ENCODE measurements around the gene RPL38. TPM values are rescaled to one million over a fixed set of nuclear protein-coding genes. Genes with fewer than 3 reads are reported as not detected.

RPL38 gene
- total RNA-seq, 2 experiments from 2014 or later: 1,064 to 1,066 TPM

DNA sequence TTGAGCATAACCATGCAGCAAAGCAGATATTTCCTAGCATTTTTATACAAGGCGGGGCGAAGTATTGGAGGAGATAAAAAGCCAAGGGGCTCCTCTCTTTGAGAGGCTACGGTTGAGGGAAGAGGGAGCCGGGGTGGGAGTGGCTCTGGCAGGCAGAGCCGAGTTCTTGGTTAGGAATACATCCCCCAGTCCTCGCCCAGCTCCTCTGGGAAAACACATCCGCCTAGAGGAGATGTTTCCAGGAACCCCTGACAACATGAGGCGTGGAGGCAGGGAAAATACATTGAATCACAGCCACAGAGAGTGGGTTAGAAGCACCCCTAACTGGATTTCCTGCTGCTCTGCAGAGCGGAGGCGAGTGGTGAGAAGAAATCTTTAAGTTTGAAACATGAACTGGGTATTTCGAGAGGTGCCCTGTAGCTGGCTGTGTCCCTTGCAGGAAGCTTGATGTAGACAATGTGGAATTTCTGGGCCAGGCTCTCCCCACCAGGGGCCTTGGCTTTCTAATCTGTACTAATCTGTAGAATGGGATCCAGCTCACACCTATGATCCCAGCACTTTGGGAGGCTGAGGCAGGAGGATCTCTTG lies 37.2 kb downstream of the RPL38 start:
- ChIA-PET POLR2A (no interaction called here), CTCF (no interaction called here)

DNA sequence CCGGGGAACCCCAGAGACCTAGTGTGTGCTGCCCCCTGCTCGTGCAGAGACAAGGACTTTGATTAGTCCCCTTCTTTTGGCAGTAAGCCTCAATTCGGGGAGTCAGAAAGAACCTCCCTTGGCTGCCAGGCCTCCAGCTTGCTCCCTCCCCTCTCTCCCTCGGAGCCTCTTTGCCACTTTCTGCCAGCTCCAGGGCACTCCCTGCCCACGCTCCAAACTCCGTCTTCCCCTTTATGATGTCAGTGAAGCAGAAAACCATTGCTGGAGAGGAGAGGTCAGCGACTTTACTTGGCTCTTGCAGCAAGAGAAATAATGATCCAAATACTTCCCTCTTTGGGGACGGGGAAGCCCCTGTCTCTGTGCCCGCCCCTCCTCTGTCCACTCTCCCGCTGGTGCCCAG lies 38.0 kb downstream of the RPL38 start:
- Mint-ChIP-seq H3K4me3 (no peak overlapping the region), H3K4me1 (no peaks in the 10 kb centered on the region), H3K9me3 (no peaks in the 10 kb centered on the region), H3K36me3 (ENCODE audit: low read depth) (peaks cover 4% of the 10 kb centered on the region), H3K27ac (no peak overlapping the region), H3K27me3 (no peaks in the 10 kb centered on the region)
- no peak for DNase-seq
- ChIA-PET CTCF (interaction anchor here (0.6 kb wide), 1 partner anchor 23 kb away, joined by 3 read pairs; no protein-coding TSS in a partner anchor), POLR2A (no interaction called here)

More for the DNA sequence above, 37.2 kb downstream of the RPL38 start:
- Mint-ChIP-seq H3K4me3 (no peak overlapping the region), H3K9me3 (no peaks in the 10 kb centered on the region), H3K4me1 (no peaks in the 10 kb centered on the region), H3K27me3 (no peaks in the 10 kb centered on the region), H3K36me3 (ENCODE audit: low read depth) (peaks cover 3% of the 10 kb centered on the region), H3K27ac (no peak overlapping the region)
- DNase-seq: no peak

- no peak for DNase-seq
- Mint-ChIP-seq H3K36me3 (ENCODE audit: low read depth) (peaks cover 7% of the 10 kb centered on the region), H3K27me3 (no peaks in the 10 kb centered on the region), H3K9me3 (no peaks in the 10 kb centered on the region), H3K27ac (no peak overlapping the region), H3K4me3 (no peak overlapping the region), H3K4me1 (no peaks in the 10 kb centered on the region)
- POLR2A ChIA-PET: no interaction called here
- CTCF ChIA-PET: interaction anchor here (0.6 kb wide), 1 partner anchor 23 kb away, joined by 3 read pairs; no protein-coding TSS in a partner anchor
Measured at GRCh38 chr17:74241847-74242246, 38.4 kb downstream of the RPL38 start.

DNA sequence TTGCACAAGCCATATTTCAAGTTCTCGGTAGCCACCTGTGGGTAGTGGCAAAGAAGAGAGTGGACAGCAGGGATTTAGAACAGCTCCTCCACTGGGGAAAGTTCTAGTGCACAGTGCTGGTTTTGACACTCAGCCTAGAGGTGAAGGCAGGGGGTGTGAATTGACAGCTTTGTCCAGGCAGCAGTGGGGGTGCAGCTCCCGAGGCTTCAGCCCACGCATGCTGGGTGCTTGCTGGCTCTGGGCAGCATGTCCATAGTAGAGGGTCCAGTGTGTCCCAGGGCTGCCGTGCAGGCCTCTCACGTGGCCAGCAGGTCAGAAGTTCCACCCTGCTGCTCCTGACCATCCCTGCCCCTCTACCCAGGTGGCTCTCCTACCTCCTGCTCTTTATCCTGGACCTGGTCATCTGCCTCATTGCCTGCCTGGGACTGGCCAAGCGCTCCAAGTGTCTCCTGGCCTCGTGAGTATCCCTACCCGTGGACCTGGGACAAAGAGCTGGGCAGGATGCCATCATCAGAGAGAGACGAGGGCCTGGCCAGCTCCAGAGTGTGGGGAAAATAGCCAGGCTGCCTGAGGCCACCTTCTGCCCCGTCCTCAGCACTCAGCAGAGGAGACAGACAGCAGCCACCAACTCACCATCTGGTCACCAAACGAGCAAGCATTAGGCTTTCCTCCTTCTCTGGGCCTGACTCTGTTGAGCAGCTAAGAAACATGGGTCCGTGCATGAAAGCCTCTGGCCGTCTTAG lies 39.7 kb downstream of the RPL38 start:
- H3K27ac Mint-ChIP-seq: no peak overlapping the region

GRCh38 chr17:74244128-74244527 lies 40.6 kb downstream of the RPL38 start:
- Mint-ChIP-seq H3K4me1 (no peaks in the 10 kb centered on the region), H3K36me3 (ENCODE audit: low read depth) (peaks cover 4% of the 10 kb centered on the region), H3K27ac (no peak overlapping the region), H3K27me3 (no peaks in the 10 kb centered on the region), H3K4me3 (no peak overlapping the region), H3K9me3 (no peaks in the 10 kb centered on the region)
- DNase-seq: no peak
- CTCF ChIA-PET: no interaction called here
- POLR2A ChIA-PET: no interaction called here

More for the DNA sequence above, 39.7 kb downstream of the RPL38 start:
- Mint-ChIP-seq H3K36me3 (ENCODE audit: low read depth) (peaks cover 7% of the 10 kb centered on the region), H3K27me3 (no peaks in the 10 kb centered on the region), H3K4me1 (no peaks in the 10 kb centered on the region), H3K9me3 (no peaks in the 10 kb centered on the region), H3K4me3 (no peak overlapping the region)
- ChIA-PET CTCF (interaction anchor here (0.6 kb wide), 1 partner anchor 471 kb away, joined by 3 read pairs; no protein-coding TSS in a partner anchor), POLR2A (no interaction called here)
- DNase-seq: no peak

DNA sequence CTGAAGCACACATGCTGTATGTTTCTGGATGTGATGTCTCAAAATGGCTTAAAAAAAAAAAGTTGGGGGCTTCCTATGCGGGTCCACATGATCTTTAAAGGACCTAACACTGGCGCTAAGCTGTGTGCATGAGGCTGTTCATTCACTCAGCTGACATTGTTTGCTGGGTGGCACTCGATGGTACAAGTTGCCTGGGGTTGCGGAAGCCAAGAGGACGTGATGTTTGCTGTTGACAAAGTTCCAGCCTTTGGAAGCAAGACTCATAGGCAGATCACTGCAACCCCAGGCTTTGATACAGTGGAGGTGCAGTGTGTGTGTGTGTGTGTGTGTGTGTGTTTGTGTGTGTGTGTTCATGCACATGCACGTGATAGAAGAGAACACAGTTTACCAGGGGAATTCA lies 41.1 kb downstream of the RPL38 start:
- Mint-ChIP-seq H3K9me3 (no peaks in the 10 kb centered on the region), H3K27me3 (no peaks in the 10 kb centered on the region), H3K4me1 (no peaks in the 10 kb centered on the region), H3K27ac (no peak overlapping the region), H3K36me3 (ENCODE audit: low read depth) (peaks cover 4% of the 10 kb centered on the region), H3K4me3 (no peak overlapping the region)
- ChIA-PET POLR2A (no interaction called here), CTCF (no interaction called here)
- DNase-seq: no peak

DNA sequence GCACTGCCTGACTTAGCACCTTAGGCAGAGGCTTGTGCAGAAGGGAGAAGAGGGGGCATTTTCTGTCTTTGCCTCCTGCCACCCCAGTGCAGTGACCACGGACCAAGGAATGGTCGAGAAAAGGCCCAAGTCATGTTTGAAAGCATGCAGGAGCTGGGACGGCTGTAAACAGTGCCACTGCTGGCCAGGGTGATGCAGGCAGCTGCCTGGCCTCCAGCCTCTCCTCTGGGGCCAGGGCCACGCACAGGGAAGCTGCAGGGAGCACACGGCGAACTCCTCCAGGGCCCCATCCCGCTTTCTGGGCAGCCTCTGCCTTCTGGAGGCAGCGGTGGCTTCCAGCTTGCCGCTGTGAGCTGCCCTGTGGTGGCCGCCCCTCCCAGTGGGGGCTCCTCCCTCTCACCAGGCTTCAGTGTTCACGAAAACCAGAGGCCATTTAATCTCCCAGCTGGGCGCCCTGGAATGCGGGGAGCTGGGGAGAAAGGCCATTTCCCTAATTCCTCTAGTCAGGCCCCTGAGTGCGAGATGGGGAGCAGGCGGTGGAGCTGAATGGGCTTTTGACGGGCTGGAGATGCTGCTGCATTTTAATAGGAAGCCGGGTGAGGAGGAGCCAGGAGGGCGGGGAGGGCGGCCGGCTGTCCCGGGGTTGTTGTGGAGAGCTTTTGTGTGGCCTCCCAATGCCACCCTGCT lies 41.8 kb downstream of the RPL38 start:
- no peak for DNase-seq
- H3K4me3 Mint-ChIP-seq: no peak overlapping the region
- H3K27me3 Mint-ChIP-seq: no peaks in the 10 kb centered on the region
- CTCF ChIA-PET: interaction anchor here (0.5 kb wide), 1 partner anchor 271 kb away, joined by 3 read pairs; no protein-coding TSS in a partner anchor
- H3K36me3 Mint-ChIP-seq (ENCODE audit: low read depth): peaks cover 4% of the 10 kb centered on the region
- H3K27ac Mint-ChIP-seq: no peak overlapping the region
- H3K4me1 Mint-ChIP-seq: no peaks in the 10 kb centered on the region
- no peaks in the 10 kb centered on the region for H3K9me3 Mint-ChIP-seq
- POLR2A ChIA-PET: no interaction called here

GRCh38 chr17:74245871-74246270 lies 42.4 kb downstream of the RPL38 start:
- Mint-ChIP-seq H3K27me3 (no peaks in the 10 kb centered on the region), H3K36me3 (ENCODE audit: low read depth) (peaks cover 4% of the 10 kb centered on the region), H3K4me1 (no peaks in the 10 kb centered on the region), H3K4me3 (no peak overlapping the region), H3K27ac (no peak overlapping the region), H3K9me3 (no peaks in the 10 kb centered on the region)
- POLR2A ChIA-PET: no interaction called here
- CTCF ChIA-PET: interaction anchor here (0.5 to 0.6 kb wide), 2 partner anchors 70 to 270 kb away, joined by 3 to 5 read pairs; no protein-coding TSS in a partner anchor
- no peak for DNase-seq

- DNase-seq: no peak
- Mint-ChIP-seq H3K4me3 (no peak overlapping the region), H3K4me1 (no peaks in the 10 kb centered on the region), H3K27me3 (no peaks in the 10 kb centered on the region), H3K36me3 (ENCODE audit: low read depth) (peaks cover 12% of the 10 kb centered on the region), H3K9me3 (no peaks in the 10 kb centered on the region), H3K27ac (no peak overlapping the region)
- CTCF ChIA-PET: no interaction called here
- POLR2A ChIA-PET: interaction anchor here (1.0 kb wide), 1 partner anchor 37 kb away, joined by 3 read pairs; no protein-coding TSS in a partner anchor
Measured at GRCh38 chr17:74249590-74250270, 46.3 kb downstream of the RPL38 start.

DNA sequence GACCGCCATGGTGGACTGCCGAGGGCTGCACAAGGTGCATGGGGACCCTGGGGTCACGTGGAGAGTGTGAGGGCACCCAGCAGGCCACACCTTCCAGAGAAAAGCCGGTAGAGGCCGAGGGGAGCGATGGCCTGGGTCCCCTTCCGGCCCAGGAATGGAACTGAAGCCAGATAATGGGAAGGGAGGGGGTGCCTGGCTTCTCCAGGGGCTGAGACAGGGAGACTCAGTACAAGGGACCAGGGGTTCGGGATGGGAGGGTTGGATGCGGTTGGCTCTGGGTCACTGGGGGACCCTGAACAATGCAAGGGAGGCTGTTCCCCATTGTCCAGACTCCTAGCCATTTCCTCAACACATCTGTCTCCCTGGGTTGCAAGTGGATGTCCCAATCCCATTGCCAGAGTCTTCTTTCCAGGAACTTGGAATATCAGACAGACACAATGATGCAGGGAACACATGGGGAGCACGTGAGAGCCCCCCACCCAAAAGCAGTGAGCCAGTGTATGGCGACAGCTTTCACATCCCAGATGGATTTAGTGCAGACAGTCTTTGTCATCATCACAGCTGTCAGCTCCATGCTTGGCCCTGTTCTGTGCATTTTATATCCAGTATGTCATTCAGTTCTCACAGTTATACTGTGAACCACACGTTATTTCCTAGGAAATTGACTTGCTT lies 47.0 kb downstream of the RPL38 start:
- peaks cover 12% of the 10 kb centered on the region for H3K36me3 Mint-ChIP-seq (ENCODE audit: low read depth)
- no peaks in the 10 kb centered on the region for H3K4me1 Mint-ChIP-seq
- H3K27ac Mint-ChIP-seq: no peak overlapping the region
- DNase-seq: no peak
- H3K4me3 Mint-ChIP-seq: no peak overlapping the region
- no peaks in the 10 kb centered on the region for H3K27me3 Mint-ChIP-seq
- no peaks in the 10 kb centered on the region for H3K9me3 Mint-ChIP-seq
- ChIA-PET CTCF (no interaction called here), POLR2A (no interaction called here)

GRCh38 chr17:74251051-74251450 lies 47.6 kb downstream of the RPL38 start:
- Mint-ChIP-seq H3K27ac (no peak overlapping the region), H3K9me3 (no peaks in the 10 kb centered on the region), H3K27me3 (no peaks in the 10 kb centered on the region), H3K4me1 (no peaks in the 10 kb centered on the region), H3K36me3 (ENCODE audit: low read depth) (peaks cover 12% of the 10 kb centered on the region), H3K4me3 (no peak overlapping the region)
- CTCF ChIA-PET: no interaction called here
- POLR2A ChIA-PET: no interaction called here
- no peak for DNase-seq

- DNase-seq: no peak
- peaks cover 9% of the 10 kb centered on the region for H3K36me3 Mint-ChIP-seq (ENCODE audit: low read depth)
- no peaks in the 10 kb centered on the region for H3K9me3 Mint-ChIP-seq
- no peak overlapping the region for H3K27ac Mint-ChIP-seq
- H3K27me3 Mint-ChIP-seq: no peaks in the 10 kb centered on the region
- ChIA-PET POLR2A (no interaction called here), CTCF (no interaction called here)
- H3K4me1 Mint-ChIP-seq: no peaks in the 10 kb centered on the region
- no peak overlapping the region for H3K4me3 Mint-ChIP-seq
Measured at GRCh38 chr17:74251569-74251968, 48.1 kb downstream of the RPL38 start.

DNA sequence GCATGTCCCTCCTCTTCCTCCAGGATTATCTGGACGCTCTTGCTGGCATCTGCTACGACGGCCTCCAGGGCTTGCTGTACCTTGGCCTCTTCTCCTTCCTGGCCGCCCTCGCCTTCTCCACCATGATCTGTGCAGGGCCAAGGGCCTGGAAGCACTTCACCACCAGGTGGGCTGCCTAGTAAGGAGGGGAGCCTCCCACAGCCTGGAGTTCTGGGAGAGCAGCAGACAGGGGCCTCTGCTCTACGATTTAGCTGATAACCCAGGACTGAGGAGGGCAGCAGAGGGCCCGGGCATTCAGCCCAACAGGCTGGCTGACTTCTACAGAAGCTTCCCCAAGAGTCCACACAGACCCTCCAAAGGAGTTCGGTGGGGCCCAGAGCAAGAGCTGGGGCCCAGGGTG lies 48.7 kb downstream of the RPL38 start:
- no peak for DNase-seq
- POLR2A ChIA-PET: no interaction called here
- no peaks in the 10 kb centered on the region for H3K27me3 Mint-ChIP-seq
- CTCF ChIA-PET: no interaction called here
- no peak overlapping the region for H3K4me3 Mint-ChIP-seq
- H3K9me3 Mint-ChIP-seq: no peaks in the 10 kb centered on the region
- H3K36me3 Mint-ChIP-seq (ENCODE audit: low read depth): peaks cover 8% of the 10 kb centered on the region
- H3K27ac Mint-ChIP-seq: no peak overlapping the region
- H3K4me1 Mint-ChIP-seq: no peaks in the 10 kb centered on the region

Data from activated CD4-positive, alpha-beta memory T cell treated with anti-CD3 and anti-CD28 coated beads, Interleukin-2, amount 10 ng/mL, durations not matched to agents 7 days and 5 days (primary cell).